WTC11 (cell line): ENCODE data around the gene NBEA. TPM values are rescaled to one million over a fixed set of nuclear protein-coding genes. Genes with fewer than 3 reads are reported as not detected.

Source experiments
- ATAC-seq: fragments of 200-7000 bp; cut with Tn5 transposase; 2 replicates; pipeline ENCODE4 v1.10.0; 2021; ENCODE audit warnings: mild to moderate bottlenecking, moderate library complexity
- CTCF ChIA-PET: fragments of 300-600 bp; sonication (Branson Sonifier 250); formaldehyde crosslinking; loops from one replicate; lab custom pipeline; 2021; ENCODE audit warnings: antibody characterized with exemption; lab: Charles Lee
- POLR2A ChIA-PET: fragments of 350-600 bp; sonication (Branson Sonifier 250); formaldehyde crosslinking; loops from one replicate; lab custom pipeline; 2021; ENCODE audit warnings: antibody characterized with exemption; lab: Charles Lee
- DNase-seq: peaks from one replicate; pipeline ENCODE4 v3.0.0; 2021; ENCODE audit warnings: low spot score
- H3K27ac Mint-ChIP-seq: 2 replicates; pipeline ENCODE4 v1.8.0; 2021; ENCODE audit warnings: mixed read lengths
- H3K27me3 Mint-ChIP-seq: 2 replicates; pipeline ENCODE4 v1.8.0; 2021; ENCODE audit warnings: low read depth, mild to moderate bottlenecking, moderate library complexity, mixed read lengths
- H3K36me3 Mint-ChIP-seq: 2 replicates; pipeline ENCODE4 v1.8.0; 2021; ENCODE audit warnings: mixed read lengths
- H3K4me1 Mint-ChIP-seq: 2 replicates; pipeline ENCODE4 v1.8.0; 2022; ENCODE audit warnings: mixed read lengths
- H3K4me3 Mint-ChIP-seq: 2 replicates; pipeline ENCODE4 v1.8.0; 2021; ENCODE audit warnings: mild to moderate bottlenecking, moderate library complexity, mixed read lengths
- H3K9me3 Mint-ChIP-seq: 2 replicates; pipeline ENCODE4 v1.8.0; 2021; ENCODE audit warnings: mixed read lengths
- ATF1 ChIP-seq: sonication (generic); formaldehyde crosslinking; IDR thresholded peaks from 2 replicates; pipeline ENCODE4 v1.8.1; 2023; ENCODE audit warnings: mild to moderate bottlenecking, moderate library complexity, missing genetic modification reagents
- CBFB ChIP-seq: sonication (generic); formaldehyde crosslinking; IDR thresholded peaks from 2 replicates; pipeline ENCODE4 v1.8.1; 2022; ENCODE audit warnings: mild to moderate bottlenecking, low read depth, missing genetic modification reagents
- CREB1 ChIP-seq: sonication (generic); formaldehyde crosslinking; IDR thresholded peaks from 2 replicates; pipeline ENCODE4 v1.8.0; 2023; ENCODE audit warnings: mild to moderate bottlenecking, missing genetic modification reagents
- CREM ChIP-seq: sonication (generic); formaldehyde crosslinking; IDR thresholded peaks from 2 replicates; pipeline ENCODE4 v1.8.1; 2022; ENCODE audit warnings: mild to moderate bottlenecking, missing genetic modification reagents, moderate library complexity
- ETV6 ChIP-seq: sonication (generic); formaldehyde crosslinking; IDR thresholded peaks from 2 replicates; pipeline ENCODE4 v1.8.1; 2022; ENCODE audit warnings: mild to moderate bottlenecking, missing genetic modification reagents
- FOXP1 ChIP-seq: sonication (generic); formaldehyde crosslinking; IDR thresholded peaks from 2 replicates; pipeline ENCODE4 v1.8.0; 2022; ENCODE audit warnings: missing genetic modification reagents, mild to moderate bottlenecking, moderate library complexity, borderline replicate concordance
- GTF2I ChIP-seq: fragments of 250-450 bp; sonication (Bioruptor Pico); conservative IDR thresholded peaks from 2 replicates; pipeline ENCODE4 v1.4.0; 2021; ENCODE audit warnings: mild to moderate bottlenecking
- MXD4 ChIP-seq: fragments of 250-450 bp; sonication (Bioruptor Pico); IDR thresholded peaks from 2 replicates; pipeline ENCODE4 v1.8.0; 2021; ENCODE audit warnings: mild to moderate bottlenecking, moderate library complexity, borderline replicate concordance
- NFYB ChIP-seq: sonication (generic); formaldehyde crosslinking; conservative IDR thresholded peaks from 2 replicates; pipeline ENCODE4 v1.8.0; 2022; ENCODE audit warnings: low read depth, missing genetic modification reagents
- NR3C1 ChIP-seq: sonication (generic); formaldehyde crosslinking; conservative IDR thresholded peaks from 2 replicates; pipeline ENCODE4 v1.8.1; 2023; ENCODE audit warnings: low read depth, mild to moderate bottlenecking, missing genetic modification reagents
- PRRX2 ChIP-seq: fragments of 250-450 bp; sonication (Bioruptor Pico); IDR thresholded peaks from 2 replicates; pipeline ENCODE4 v1.8.0; 2021; ENCODE audit warnings: mild to moderate bottlenecking
- RORB ChIP-seq: fragments of 250-450 bp; sonication (Bioruptor Pico); IDR thresholded peaks from 2 replicates; pipeline ENCODE4 v1.9.0; 2021; ENCODE audit warnings: mild to moderate bottlenecking
- TP53 ChIP-seq: sonication (generic); formaldehyde crosslinking; IDR thresholded peaks from 2 replicates; pipeline ENCODE4 v1.8.1; 2023; ENCODE audit warnings: mild to moderate bottlenecking, missing genetic modification reagents
- ZNF121 ChIP-seq: sonication (generic); formaldehyde crosslinking; IDR thresholded peaks from 2 replicates; pipeline ENCODE4 v1.8.0; 2023; ENCODE audit warnings: missing genetic modification reagents
- ZNF232 ChIP-seq: sonication (generic); formaldehyde crosslinking; IDR thresholded peaks from 2 replicates; pipeline ENCODE4 v1.8.0; 2022; ENCODE audit warnings: mild to moderate bottlenecking, missing genetic modification reagents
- ZNF317 ChIP-seq: sonication (generic); formaldehyde crosslinking; IDR thresholded peaks from 2 replicates; pipeline ENCODE4 v1.8.1; 2023; ENCODE audit warnings: low read depth, mild to moderate bottlenecking, moderate library complexity, missing genetic modification reagents, borderline replicate concordance
- ZNF423 ChIP-seq: fragments of 250-450 bp; sonication (Bioruptor Pico); IDR thresholded peaks from 2 replicates; pipeline ENCODE4 v2.1.2; 2022; ENCODE audit warnings: mild to moderate bottlenecking, moderate library complexity
- total RNA-seq: library from RNA; stranded (reverse); gene quantifications from 3 replicates; pipeline ENCODE4 v1.2.3, GENCODE V29; 2021
- TF ChIP-seq, protein P1 (sequence below): sonication (generic); formaldehyde crosslinking; IDR thresholded peaks from 2 replicates; pipeline ENCODE4 v1.8.1; 2023; ENCODE audit warnings: mild to moderate bottlenecking, missing genetic modification reagents
- TF ChIP-seq, protein P2 (sequence below): fragments of 200-600 bp; IDR thresholded peaks from 2 replicates; pipeline ENCODE4 v1.8.0; 2022; ENCODE audit warnings: antibody characterized with exemption
- TF ChIP-seq, protein P3 (sequence below): sonication (generic); formaldehyde crosslinking; IDR thresholded peaks from 2 replicates; pipeline ENCODE4 v1.8.0; 2023; ENCODE audit warnings: missing genetic modification reagents
- TF ChIP-seq, protein P4 (sequence below): sonication (generic); formaldehyde crosslinking; IDR thresholded peaks from 2 replicates; pipeline ENCODE4 v1.8.0; 2022; ENCODE audit warnings: mild to moderate bottlenecking, missing genetic modification reagents
- TF ChIP-seq, protein P5 (sequence below): fragments of 250-450 bp; sonication (Bioruptor Pico); IDR thresholded peaks from 2 replicates; pipeline ENCODE4 v1.9.0; 2021; ENCODE audit warnings: mild to moderate bottlenecking
- TF ChIP-seq, protein P6 (sequence below): sonication (generic); formaldehyde crosslinking; IDR thresholded peaks from 2 replicates; pipeline ENCODE4 v1.8.0; 2022; ENCODE audit warnings: mild to moderate bottlenecking, missing genetic modification reagents

Gene NBEA
- total RNA-seq, 1 experiment from 2014 or later, result 20.9 TPM

DNA sequence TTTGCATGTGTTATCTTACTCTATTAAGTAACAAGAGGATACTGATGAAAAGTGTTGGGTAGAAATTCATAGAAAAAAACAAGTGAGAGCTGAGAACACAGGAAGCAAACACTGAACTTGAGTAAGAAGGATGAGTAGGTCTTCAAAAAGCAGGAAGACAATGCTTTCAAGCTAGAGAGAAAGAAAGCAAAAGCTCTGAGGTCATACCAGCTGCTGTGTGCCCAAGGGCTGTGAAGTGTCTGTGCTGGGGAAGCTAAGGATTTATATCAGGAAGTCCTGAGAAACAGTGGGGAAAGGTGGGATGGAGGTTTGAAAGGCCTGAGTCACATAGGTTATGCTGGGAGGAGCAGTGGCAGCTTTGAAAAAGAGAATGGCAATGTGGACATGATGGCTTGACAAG lies 679.9 kb downstream of the NBEA start:
- ATAC-seq, result no peak
- H3K9me3 Mint-ChIP-seq, result no peaks in the 10 kb centered on the region
- peaks cover 8% of the 10 kb centered on the region for H3K4me1 Mint-ChIP-seq
- no peak for TF ChIP-seq NR3C1
- TF ChIP-seq ATF1 (CRISPR knock-in tag), result no peak
- no peak for TF ChIP-seq ZNF423 (CRISPR knock-in tag)
- no peak for TF ChIP-seq CREM (CRISPR knock-in tag)
- TF ChIP-seq TP53 (CRISPR knock-in tag), result no peak
- TF ChIP-seq, protein P1, sequence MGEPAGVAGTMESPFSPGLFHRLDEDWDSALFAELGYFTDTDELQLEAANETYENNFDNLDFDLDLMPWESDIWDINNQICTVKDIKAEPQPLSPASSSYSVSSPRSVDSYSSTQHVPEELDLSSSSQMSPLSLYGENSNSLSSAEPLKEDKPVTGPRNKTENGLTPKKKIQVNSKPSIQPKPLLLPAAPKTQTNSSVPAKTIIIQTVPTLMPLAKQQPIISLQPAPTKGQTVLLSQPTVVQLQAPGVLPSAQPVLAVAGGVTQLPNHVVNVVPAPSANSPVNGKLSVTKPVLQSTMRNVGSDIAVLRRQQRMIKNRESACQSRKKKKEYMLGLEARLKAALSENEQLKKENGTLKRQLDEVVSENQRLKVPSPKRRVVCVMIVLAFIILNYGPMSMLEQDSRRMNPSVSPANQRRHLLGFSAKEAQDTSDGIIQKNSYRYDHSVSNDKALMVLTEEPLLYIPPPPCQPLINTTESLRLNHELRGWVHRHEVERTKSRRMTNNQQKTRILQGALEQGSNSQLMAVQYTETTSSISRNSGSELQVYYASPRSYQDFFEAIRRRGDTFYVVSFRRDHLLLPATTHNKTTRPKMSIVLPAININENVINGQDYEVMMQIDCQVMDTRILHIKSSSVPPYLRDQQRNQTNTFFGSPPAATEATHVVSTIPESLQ (CRISPR knock-in tag), result no peak
- TF ChIP-seq CBFB (CRISPR knock-in tag), result no peak
- TF ChIP-seq PRRX2 (CRISPR knock-in tag), result no peak
- no peak for TF ChIP-seq ZNF232 (CRISPR knock-in tag)
- TF ChIP-seq, protein P2, sequence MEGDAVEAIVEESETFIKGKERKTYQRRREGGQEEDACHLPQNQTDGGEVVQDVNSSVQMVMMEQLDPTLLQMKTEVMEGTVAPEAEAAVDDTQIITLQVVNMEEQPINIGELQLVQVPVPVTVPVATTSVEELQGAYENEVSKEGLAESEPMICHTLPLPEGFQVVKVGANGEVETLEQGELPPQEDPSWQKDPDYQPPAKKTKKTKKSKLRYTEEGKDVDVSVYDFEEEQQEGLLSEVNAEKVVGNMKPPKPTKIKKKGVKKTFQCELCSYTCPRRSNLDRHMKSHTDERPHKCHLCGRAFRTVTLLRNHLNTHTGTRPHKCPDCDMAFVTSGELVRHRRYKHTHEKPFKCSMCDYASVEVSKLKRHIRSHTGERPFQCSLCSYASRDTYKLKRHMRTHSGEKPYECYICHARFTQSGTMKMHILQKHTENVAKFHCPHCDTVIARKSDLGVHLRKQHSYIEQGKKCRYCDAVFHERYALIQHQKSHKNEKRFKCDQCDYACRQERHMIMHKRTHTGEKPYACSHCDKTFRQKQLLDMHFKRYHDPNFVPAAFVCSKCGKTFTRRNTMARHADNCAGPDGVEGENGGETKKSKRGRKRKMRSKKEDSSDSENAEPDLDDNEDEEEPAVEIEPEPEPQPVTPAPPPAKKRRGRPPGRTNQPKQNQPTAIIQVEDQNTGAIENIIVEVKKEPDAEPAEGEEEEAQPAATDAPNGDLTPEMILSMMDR, result no peak
- TF ChIP-seq NFYB (CRISPR knock-in tag), result no peak
- TF ChIP-seq GTF2I (CRISPR knock-in tag), result no peak
- TF ChIP-seq, protein P3, sequence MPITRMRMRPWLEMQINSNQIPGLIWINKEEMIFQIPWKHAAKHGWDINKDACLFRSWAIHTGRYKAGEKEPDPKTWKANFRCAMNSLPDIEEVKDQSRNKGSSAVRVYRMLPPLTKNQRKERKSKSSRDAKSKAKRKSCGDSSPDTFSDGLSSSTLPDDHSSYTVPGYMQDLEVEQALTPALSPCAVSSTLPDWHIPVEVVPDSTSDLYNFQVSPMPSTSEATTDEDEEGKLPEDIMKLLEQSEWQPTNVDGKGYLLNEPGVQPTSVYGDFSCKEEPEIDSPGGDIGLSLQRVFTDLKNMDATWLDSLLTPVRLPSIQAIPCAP (CRISPR knock-in tag), result no peak
- TF ChIP-seq, protein P4, sequence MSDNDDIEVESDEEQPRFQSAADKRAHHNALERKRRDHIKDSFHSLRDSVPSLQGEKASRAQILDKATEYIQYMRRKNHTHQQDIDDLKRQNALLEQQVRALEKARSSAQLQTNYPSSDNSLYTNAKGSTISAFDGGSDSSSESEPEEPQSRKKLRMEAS (CRISPR knock-in tag), result no peak
- TF ChIP-seq, protein P5, sequence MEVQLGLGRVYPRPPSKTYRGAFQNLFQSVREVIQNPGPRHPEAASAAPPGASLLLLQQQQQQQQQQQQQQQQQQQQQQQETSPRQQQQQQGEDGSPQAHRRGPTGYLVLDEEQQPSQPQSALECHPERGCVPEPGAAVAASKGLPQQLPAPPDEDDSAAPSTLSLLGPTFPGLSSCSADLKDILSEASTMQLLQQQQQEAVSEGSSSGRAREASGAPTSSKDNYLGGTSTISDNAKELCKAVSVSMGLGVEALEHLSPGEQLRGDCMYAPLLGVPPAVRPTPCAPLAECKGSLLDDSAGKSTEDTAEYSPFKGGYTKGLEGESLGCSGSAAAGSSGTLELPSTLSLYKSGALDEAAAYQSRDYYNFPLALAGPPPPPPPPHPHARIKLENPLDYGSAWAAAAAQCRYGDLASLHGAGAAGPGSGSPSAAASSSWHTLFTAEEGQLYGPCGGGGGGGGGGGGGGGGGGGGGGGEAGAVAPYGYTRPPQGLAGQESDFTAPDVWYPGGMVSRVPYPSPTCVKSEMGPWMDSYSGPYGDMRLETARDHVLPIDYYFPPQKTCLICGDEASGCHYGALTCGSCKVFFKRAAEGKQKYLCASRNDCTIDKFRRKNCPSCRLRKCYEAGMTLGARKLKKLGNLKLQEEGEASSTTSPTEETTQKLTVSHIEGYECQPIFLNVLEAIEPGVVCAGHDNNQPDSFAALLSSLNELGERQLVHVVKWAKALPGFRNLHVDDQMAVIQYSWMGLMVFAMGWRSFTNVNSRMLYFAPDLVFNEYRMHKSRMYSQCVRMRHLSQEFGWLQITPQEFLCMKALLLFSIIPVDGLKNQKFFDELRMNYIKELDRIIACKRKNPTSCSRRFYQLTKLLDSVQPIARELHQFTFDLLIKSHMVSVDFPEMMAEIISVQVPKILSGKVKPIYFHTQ, result no peak
- TF ChIP-seq, protein P6, sequence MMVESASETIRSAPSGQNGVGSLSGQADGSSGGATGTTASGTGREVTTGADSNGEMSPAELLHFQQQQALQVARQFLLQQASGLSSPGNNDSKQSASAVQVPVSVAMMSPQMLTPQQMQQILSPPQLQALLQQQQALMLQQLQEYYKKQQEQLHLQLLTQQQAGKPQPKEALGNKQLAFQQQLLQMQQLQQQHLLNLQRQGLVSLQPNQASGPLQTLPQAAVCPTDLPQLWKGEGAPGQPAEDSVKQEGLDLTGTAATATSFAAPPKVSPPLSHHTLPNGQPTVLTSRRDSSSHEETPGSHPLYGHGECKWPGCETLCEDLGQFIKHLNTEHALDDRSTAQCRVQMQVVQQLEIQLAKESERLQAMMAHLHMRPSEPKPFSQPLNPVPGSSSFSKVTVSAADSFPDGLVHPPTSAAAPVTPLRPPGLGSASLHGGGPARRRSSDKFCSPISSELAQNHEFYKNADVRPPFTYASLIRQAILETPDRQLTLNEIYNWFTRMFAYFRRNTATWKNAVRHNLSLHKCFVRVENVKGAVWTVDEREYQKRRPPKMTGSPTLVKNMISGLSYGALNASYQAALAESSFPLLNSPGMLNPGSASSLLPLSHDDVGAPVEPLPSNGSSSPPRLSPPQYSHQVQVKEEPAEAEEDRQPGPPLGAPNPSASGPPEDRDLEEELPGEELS, result no peak
- TF ChIP-seq ETV6 (CRISPR knock-in tag), result no peak
- TF ChIP-seq, all 79 proteins: peak for 0
- CTCF ChIA-PET, result interaction anchor here (0.5 to 2.2 kb wide), 2 partner anchors 9 to 626 kb away, joined by 4 to 7 read pairs; no protein-coding TSS in a partner anchor
- no peaks in the 10 kb centered on the region for H3K36me3 Mint-ChIP-seq
- DNase-seq, result no peak
- H3K4me3 Mint-ChIP-seq, result no peak overlapping the region
- no peaks in the 10 kb centered on the region for H3K27me3 Mint-ChIP-seq
- POLR2A ChIA-PET, result no interaction called here
- H3K27ac Mint-ChIP-seq, result no peak overlapping the region

DNA sequence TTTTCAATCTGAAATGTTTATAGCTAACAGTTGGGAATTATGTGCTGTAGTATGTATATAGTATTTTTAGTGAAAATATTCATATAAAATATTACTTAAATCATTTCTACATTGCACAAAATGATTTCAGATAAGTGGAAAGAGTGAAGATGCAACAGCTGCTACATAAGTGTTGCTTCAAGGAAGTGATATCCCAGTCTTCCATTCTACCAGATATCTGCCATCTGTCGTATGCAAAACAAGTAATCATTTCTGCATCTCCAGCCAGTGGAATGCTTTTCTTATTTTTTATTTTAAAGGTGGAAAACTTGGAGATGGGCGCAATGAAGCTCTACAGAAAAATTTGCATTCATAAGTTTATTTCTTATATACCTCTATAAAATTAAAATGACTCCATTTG lies 687.0 kb downstream of the NBEA start:
- H3K36me3 Mint-ChIP-seq, result no peaks in the 10 kb centered on the region
- DNase-seq (no peak), ATAC-seq (no peak)
- no peaks in the 10 kb centered on the region for H3K27me3 Mint-ChIP-seq
- no peak overlapping the region for H3K4me3 Mint-ChIP-seq
- peaks cover 4% of the 10 kb centered on the region for H3K4me1 Mint-ChIP-seq
- CTCF ChIA-PET, result no interaction called here
- no peaks in the 10 kb centered on the region for H3K9me3 Mint-ChIP-seq
- POLR2A ChIA-PET, result no interaction called here
- no peak overlapping the region for H3K27ac Mint-ChIP-seq
- TF ChIP-seq CREB1 (CRISPR knock-in tag) (no peak), CBFB (CRISPR knock-in tag) (no peak), RORB (CRISPR knock-in tag) (no peak), ZNF317 (CRISPR knock-in tag) (no peak), FOXP1 (CRISPR knock-in tag) (no peak), MXD4 (CRISPR knock-in tag) (no peak), ZNF121 (CRISPR knock-in tag) (no peak)
- TF ChIP-seq, protein P6, result no peak
- TF ChIP-seq, protein P2, result no peak
